Measurements from ENCODE around the gene APMAP.

DNA sequence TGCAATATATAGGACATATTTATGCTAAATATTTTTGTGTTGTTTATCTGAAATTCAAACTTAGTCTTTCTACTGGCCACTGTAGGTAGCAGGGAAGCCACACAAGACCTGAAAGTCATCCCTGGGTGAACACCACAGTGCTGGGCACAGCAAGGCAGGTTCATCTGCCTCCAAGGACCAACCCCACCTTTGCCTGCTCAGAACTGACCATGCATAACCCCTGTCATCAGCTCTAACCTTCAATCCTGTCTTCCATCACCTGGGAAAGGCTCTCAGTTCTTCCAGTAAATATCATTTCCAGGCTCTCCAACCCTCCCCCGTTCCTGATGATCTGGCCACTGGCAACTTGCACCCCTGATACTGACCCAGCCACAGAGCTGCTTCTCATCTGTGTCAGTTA, 76.1 kb downstream of the APMAP start:
- TF ChIP-seq, protein P1, sequence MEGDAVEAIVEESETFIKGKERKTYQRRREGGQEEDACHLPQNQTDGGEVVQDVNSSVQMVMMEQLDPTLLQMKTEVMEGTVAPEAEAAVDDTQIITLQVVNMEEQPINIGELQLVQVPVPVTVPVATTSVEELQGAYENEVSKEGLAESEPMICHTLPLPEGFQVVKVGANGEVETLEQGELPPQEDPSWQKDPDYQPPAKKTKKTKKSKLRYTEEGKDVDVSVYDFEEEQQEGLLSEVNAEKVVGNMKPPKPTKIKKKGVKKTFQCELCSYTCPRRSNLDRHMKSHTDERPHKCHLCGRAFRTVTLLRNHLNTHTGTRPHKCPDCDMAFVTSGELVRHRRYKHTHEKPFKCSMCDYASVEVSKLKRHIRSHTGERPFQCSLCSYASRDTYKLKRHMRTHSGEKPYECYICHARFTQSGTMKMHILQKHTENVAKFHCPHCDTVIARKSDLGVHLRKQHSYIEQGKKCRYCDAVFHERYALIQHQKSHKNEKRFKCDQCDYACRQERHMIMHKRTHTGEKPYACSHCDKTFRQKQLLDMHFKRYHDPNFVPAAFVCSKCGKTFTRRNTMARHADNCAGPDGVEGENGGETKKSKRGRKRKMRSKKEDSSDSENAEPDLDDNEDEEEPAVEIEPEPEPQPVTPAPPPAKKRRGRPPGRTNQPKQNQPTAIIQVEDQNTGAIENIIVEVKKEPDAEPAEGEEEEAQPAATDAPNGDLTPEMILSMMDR (conservative IDR thresholded peaks at IDR 0.05; ENCODE audit: low read length): no peak
- no peak for TF ChIP-seq EZH2phosphoT487 (IDR thresholded peaks at IDR 0.05; ENCODE audit: borderline replicate concordance, low read depth, low read length)
